Ascending aorta (tissue), 2 donors: ENCODE data around the gene TGM1. TPM values are rescaled to one million over a fixed set of nuclear protein-coding genes. Genes with fewer than 3 reads are reported as not detected.

Experiments used
- DNase-seq, 2 donors: peaks; one replicate each; pipeline ENCODE4 v3.0.0-alpha.2; 2019; ENCODE audit warnings: low spot score in 2 of 2
- H3K27ac ChIP-seq, 2 donors: fragments of 200-600 bp; sonication (generic); one replicate each; pipeline ENCODE4 v1.5.1; 2016 to 2017; ENCODE audit warnings: mild to moderate bottlenecking in 1 of 2
- H3K27me3 ChIP-seq: fragments of 200-600 bp; sonication (generic); one replicate; pipeline ENCODE4 v1.5.1; 2017
- H3K36me3 ChIP-seq, 2 donors: fragments of 200-600 bp; sonication (generic); one replicate each; pipeline ENCODE4 v1.5.1; 2016
- H3K4me1 ChIP-seq, 2 donors: fragments of 200-600 bp; sonication (generic); one replicate each; pipeline ENCODE4 v1.5.1; 2016 to 2017; ENCODE audit warnings: mild to moderate bottlenecking in 1 of 2
- H3K4me3 ChIP-seq, 2 donors: fragments of 200-600 bp; sonication (generic); one replicate each; pipeline ENCODE4 v1.5.1; 2016 to 2017; ENCODE audit warnings: mild to moderate bottlenecking in 1 of 2
- H3K9me3 ChIP-seq, 2 donors: fragments of 200-600 bp; sonication (generic); one replicate each; pipeline ENCODE4 v1.5.1; 2016
- intact Hi-C: fragments of 100-400 bp; cut with DNase I; formaldehyde crosslinking; loops from one replicate; pipeline ENCODE4 v1.15.1; 2023
- total RNA-seq: library from RNA; depleted of rRNA; stranded (reverse); fragments of >200 nt; gene quantifications from one replicate; pipeline ENCODE4 v1.1.0, GENCODE V29; 2016
- TF ChIP-seq, protein P1 (sequence below), 3 experiments: fragments of 200-600 bp in 2 of 3; fragments of 450-650 bp in 1 of 3; sonication (generic) in 2 of 3; IDR thresholded peaks; one replicate each; pipeline ENCODE4 v1.5.1; 2016 to 2019; ENCODE audit warnings: antibody characterized with exemption in 3 of 3, mild to moderate bottlenecking in 1 of 3, moderate library complexity in 1 of 3

TGM1 gene
- total RNA-seq, 1 donor from 2014 or later: 1.7 TPM

DNA sequence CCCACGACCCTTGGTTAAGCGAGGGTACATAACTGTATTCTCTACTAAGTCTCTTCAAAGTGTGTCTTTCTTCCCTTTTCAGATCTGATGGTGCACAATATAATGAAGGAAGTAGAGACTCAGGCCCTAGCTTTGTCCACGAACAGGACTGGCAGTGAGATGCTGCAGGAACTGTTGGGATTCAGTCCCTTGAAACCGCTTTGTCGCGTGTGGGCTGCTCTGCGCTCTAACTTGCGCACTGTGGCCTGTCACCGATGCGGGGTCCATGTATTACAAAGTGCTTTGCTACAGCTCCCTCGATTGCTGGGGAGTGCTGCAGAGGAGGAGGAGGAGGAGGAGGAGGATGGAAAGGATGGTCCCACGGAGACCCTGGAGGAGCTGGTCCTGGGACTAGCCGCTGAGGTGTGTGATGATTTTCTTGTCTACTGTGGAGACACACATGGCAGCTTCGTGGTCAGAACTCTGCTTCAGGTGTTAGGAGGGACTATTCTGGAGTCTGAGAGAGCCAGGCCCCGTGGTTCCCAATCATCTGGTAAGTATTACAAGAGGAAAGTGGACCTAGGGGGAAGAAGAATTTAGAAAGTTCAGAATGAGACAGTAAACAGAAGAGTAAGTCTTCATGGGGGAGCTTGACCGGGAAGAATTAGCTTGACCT, 37.5 kb upstream of the TGM1 start:
- peaks cover 49 to 50% of the 10 kb centered on the region in 2 donors for H3K36me3 ChIP-seq
- no peaks in the 10 kb centered on the region for H3K9me3 ChIP-seq
- no peak for DNase-seq
- H3K27me3 ChIP-seq: no peaks in the 10 kb centered on the region
- H3K4me3 ChIP-seq: peak overlapping the region; percentile 51 to 84
- TF ChIP-seq, protein P1, sequence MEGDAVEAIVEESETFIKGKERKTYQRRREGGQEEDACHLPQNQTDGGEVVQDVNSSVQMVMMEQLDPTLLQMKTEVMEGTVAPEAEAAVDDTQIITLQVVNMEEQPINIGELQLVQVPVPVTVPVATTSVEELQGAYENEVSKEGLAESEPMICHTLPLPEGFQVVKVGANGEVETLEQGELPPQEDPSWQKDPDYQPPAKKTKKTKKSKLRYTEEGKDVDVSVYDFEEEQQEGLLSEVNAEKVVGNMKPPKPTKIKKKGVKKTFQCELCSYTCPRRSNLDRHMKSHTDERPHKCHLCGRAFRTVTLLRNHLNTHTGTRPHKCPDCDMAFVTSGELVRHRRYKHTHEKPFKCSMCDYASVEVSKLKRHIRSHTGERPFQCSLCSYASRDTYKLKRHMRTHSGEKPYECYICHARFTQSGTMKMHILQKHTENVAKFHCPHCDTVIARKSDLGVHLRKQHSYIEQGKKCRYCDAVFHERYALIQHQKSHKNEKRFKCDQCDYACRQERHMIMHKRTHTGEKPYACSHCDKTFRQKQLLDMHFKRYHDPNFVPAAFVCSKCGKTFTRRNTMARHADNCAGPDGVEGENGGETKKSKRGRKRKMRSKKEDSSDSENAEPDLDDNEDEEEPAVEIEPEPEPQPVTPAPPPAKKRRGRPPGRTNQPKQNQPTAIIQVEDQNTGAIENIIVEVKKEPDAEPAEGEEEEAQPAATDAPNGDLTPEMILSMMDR (IDR thresholded peaks at IDR 0.05): no peak
- H3K4me1 ChIP-seq: peaks cover 3 to 12% of the 10 kb centered on the region in 2 donors
- peak overlapping the region in 1 of 2 donors; percentile 67 for H3K27ac ChIP-seq
- intact Hi-C loops: loop anchor here (1.0 kb wide), 1 partner anchor 11 kb away; the partner anchor contains the start of gene LTB4R

DNA sequence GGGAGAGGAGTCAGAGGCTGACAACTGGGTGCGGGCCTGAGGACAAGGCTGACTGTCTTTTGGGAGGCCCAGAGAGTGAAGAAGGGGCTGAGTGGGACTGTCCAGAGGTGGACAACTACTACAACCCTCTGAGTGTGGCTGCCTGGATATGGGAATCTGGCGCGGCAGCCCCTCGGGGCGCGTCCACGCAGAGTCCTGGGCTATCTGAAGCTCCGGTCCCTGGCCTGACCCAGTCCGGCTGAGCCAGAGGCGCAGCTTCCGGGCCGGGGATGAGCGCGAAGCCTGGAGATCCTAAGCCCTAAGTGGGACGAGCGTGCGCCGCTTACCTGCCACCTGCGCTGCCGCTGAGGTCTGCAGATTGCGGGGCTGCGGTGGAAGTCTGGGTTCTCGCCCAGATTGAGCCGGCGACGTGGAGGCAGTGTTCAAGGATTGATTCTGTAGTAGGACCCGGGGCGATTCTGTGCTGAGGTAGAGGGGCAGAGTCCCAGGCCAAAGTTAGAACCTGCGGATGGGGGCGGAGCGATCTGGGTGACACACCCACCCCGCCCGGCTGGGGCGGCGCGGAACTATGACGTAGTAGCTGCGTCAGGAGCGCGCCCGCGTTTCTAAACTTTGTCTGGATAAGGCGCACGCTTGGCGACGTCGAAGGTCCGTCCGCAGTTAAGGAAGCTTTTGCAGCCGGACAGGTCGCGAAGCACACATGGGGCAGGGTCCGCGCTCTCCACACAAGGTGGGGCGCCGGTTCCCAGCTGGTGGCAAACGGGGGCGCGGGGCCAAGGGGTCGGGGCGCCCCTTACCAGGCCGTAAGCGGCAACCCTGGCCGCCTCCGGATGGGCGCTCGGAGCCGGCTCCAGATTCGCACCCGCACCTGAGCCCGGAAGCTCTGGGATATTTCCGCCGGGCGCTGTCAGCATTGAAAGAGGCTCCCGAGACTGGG, 36.5 kb upstream of the TGM1 start, which contains the start of the genes DHRS1 and NOP9:
DHRS1 (minus strand) TSS at position 526 of the 937 bp plus-strand sequence. CDS start 674 bp downstream, outside the sequence.
NOP9 (plus strand) TSS at position 596 of the 937 bp plus-strand sequence; CDS start at position 701, 105 bp downstream.
- Histone ChIP-seq H3K9me3 (no peaks in the 10 kb centered on the region), H3K36me3 (peaks cover 40 to 41% of the 10 kb centered on the region in 2 donors), H3K4me3 (peak within 1 kb of the TSS; percentile 51 to 84), H3K27ac (peak within 1 kb of the TSS; percentile 64 to 67), H3K27me3 (no peaks in the 10 kb centered on the region), H3K4me1 (peaks cover 3 to 12% of the 10 kb centered on the region in 2 donors)
- peak; percentile 48 to 96 for DNase-seq
- TF ChIP-seq, protein P1 (IDR thresholded peaks at IDR 0.05): no peak
- intact Hi-C loops: loop anchor here (1.0 to 5.0 kb wide), 4 partner anchors 12 to 82 kb away; partner anchors contain the start of genes LTB4R, MDP1, RABGGTA and TINF2

DNA sequence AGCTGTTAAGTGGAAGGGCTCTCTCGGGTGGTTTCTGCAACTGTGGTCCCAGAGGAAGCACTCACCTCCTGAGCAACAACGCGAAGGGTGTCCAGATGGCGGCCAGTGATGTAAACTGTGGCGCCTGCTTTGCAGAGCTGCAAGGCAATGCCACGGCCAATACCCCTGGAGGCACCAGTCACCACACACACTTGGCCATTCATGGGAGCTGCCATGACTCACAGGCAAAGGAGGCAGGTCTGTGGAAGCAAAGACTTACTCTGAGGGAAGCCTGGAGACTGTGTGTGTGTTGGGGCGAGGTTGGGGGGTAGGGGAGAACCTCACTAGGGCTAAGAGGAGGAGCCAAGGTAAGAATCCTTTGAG, 35.9 kb upstream of the TGM1 start:
- Histone ChIP-seq H3K27me3 (no peaks in the 10 kb centered on the region), H3K27ac (peak overlapping the region; percentile 64 to 67), H3K9me3 (no peaks in the 10 kb centered on the region), H3K4me1 (peaks cover 3 to 12% of the 10 kb centered on the region in 2 donors), H3K4me3 (peak overlapping the region; percentile 51 to 84), H3K36me3 (peaks cover 34 to 36% of the 10 kb centered on the region in 2 donors)
- no peak for DNase-seq
- intact Hi-C loops: loop anchor here (1.0 to 5.0 kb wide), 3 partner anchors 28 to 82 kb away; partner anchors contain the start of genes MDP1, RABGGTA and TINF2
- TF ChIP-seq, protein P1 (IDR thresholded peaks at IDR 0.05): no peak

DNA sequence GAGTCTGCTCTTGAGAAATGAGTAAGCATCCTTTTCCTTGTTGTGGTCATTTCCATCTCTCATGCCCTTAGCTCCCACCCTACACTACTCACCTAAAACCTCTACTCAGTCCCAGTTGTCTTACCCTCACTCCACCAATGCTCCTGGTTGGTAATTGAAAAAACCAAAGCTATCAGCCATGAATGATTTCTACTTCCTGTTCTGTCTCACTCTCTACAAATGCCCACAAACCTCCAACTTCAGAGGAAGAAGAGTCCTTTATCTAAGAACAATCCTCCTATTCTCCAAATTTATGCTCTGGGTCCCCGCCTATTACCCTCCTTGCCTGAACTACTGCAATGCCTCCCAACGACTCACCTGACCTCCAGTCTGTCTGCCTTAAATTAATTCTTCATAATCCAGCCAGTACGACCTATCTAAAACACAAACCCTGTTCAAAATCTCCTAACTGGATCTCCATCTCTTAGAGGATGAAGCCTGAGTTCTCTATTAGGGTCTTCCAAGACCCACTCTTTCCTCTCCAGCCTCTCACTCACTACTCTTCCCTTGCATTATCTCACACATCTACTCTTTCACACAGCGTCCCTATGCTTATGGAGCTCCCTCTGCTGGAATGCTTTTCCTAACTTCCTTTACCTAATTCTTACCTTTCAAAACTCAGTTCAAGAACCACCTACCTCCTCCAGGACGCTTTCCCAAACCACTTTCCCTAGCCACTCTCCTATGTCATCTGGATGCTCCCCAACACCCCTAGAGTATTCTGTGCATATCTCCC, 34.4 kb upstream of the TGM1 start:
- intact Hi-C loops: loop anchor here (5.0 kb wide), 1 partner anchor 80 kb away; the partner anchor contains the start of gene MDP1
- Histone ChIP-seq H3K4me1 (peaks cover 3 to 12% of the 10 kb centered on the region in 2 donors), H3K4me3 (no peak overlapping the region), H3K27ac (no peak overlapping the region), H3K36me3 (peaks cover 21 to 23% of the 10 kb centered on the region in 2 donors), H3K9me3 (no peaks in the 10 kb centered on the region), H3K27me3 (no peaks in the 10 kb centered on the region)
- DNase-seq: no peak
- TF ChIP-seq, protein P1 (IDR thresholded peaks at IDR 0.05): no peak
